SJCRH30 (cell line): ENCODE data around the gene SLC1A7. TPM values are rescaled to one million over a fixed set of nuclear protein-coding genes. Genes with fewer than 3 reads are reported as not detected.

Source experiments
- DNase-seq, 2 experiments: peaks; one replicate each; pipeline ENCODE4 v3.0.0-alpha.2; 2015 to 2020
- H3K27ac ChIP-seq: fragments of 250-450 bp; sonication (Bioruptor Pico); 2 replicates; pipeline ENCODE4 v1.5.1; 2020; ENCODE audit warnings: mild to moderate bottlenecking, moderate library complexity
- H3K27me3 ChIP-seq: fragments of 250-450 bp; sonication (Bioruptor Pico); 2 replicates; pipeline ENCODE4 v1.5.1; 2020; ENCODE audit warnings: mild to moderate bottlenecking, moderate library complexity
- H3K36me3 ChIP-seq: fragments of 250-450 bp; sonication (Bioruptor Pico); 2 replicates; pipeline ENCODE4 v1.5.1; 2020; ENCODE audit warnings: mild to moderate bottlenecking, moderate library complexity
- H3K4me1 ChIP-seq: fragments of 250-450 bp; sonication (Bioruptor Pico); 2 replicates; pipeline ENCODE4 v1.5.1; 2020; ENCODE audit warnings: mild to moderate bottlenecking, moderate library complexity
- H3K4me3 ChIP-seq: fragments of 250-450 bp; sonication (Bioruptor Pico); 2 replicates; pipeline ENCODE4 v1.5.1; 2020; ENCODE audit warnings: mild to moderate bottlenecking, moderate library complexity
- H3K9me3 ChIP-seq: fragments of 250-450 bp; sonication (Bioruptor Pico); replicated peaks from 2 replicates; pipeline ENCODE4 v1.5.1; 2020; ENCODE audit warnings: mild to moderate bottlenecking, moderate library complexity
- total RNA-seq: library from RNA; depleted of rRNA; stranded (reverse); fragments of >200 nt; shearing (Covaris generic); gene quantifications from 2 replicates; pipeline ENCODE4 v1.2.3, GENCODE V29; 2014

The SLC1A7 gene
- total RNA-seq, 1 experiment from 2014 or later, result 0.04 TPM

- H3K4me3 ChIP-seq, result no peak overlapping the region
- H3K27ac ChIP-seq, result no peak overlapping the region
- H3K9me3 ChIP-seq, result no peaks in the 10 kb centered on the region
- peaks cover 4% of the 10 kb centered on the region for H3K4me1 ChIP-seq
- no peaks in the 10 kb centered on the region for H3K36me3 ChIP-seq
- H3K27me3 ChIP-seq, result no peaks in the 10 kb centered on the region
- no peak for DNase-seq
These were observed 73.9 kb downstream of the SLC1A7 start for GRCh38 chr1:53068314-53069099.

DNA sequence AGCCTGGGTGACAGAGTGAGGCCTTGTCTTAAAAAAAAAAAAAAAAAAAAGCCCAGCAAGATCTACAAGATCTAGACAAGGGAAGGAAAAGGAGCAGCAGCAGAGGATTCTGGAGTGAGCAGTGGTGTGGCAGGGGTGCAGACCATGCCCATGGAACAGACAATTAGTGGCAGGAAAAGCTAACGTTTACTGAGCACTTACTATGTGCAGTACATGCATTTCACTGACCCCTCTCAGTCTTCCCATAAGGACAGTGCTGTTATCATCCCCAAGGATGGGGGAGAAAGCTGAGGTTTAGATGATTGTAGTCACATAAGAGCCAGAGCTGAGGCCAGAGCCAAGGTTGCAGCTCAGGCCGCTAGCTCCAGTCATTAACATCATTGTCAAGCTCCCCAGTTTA is 74.6 kb downstream of the SLC1A7 start:
- H3K4me1 ChIP-seq, result peaks cover 4% of the 10 kb centered on the region
- H3K27ac ChIP-seq, result no peak overlapping the region
- H3K4me3 ChIP-seq, result no peak overlapping the region
- no peaks in the 10 kb centered on the region for H3K9me3 ChIP-seq
- DNase-seq, result no peak
- H3K36me3 ChIP-seq, result no peaks in the 10 kb centered on the region
- H3K27me3 ChIP-seq, result no peaks in the 10 kb centered on the region

- Histone ChIP-seq H3K27ac (no peak overlapping the region; the same call in 1 of the 2 replicates), H3K4me1 (peaks cover 4% of the 10 kb centered on the region), H3K36me3 (no peaks in the 10 kb centered on the region), H3K27me3 (no peaks in the 10 kb centered on the region), H3K4me3 (no peak overlapping the region), H3K9me3 (no peaks in the 10 kb centered on the region)
- DNase-seq, result no peak
These were observed 75.3 kb downstream of the SLC1A7 start for GRCh38 chr1:53066891-53067738.

GRCh38 chr1:53066488-53066887 is 76.0 kb downstream of the SLC1A7 start:
- Histone ChIP-seq H3K4me3 (no peak overlapping the region), H3K36me3 (no peaks in the 10 kb centered on the region), H3K27me3 (no peaks in the 10 kb centered on the region), H3K4me1 (peaks cover 4% of the 10 kb centered on the region), H3K27ac (no peak overlapping the region; the same call in 1 of the 2 replicates), H3K9me3 (no peaks in the 10 kb centered on the region)
- DNase-seq, result peak; percentile 73 to 86

GRCh38 chr1:53065391-53065790 is 77.0 kb downstream of the SLC1A7 start:
- Histone ChIP-seq H3K27ac (no peak overlapping the region), H3K27me3 (no peaks in the 10 kb centered on the region), H3K9me3 (no peaks in the 10 kb centered on the region), H3K4me3 (no peak overlapping the region), H3K36me3 (no peaks in the 10 kb centered on the region), H3K4me1 (peaks cover 4% of the 10 kb centered on the region)
- DNase-seq, result no peak

GRCh38 chr1:53063744-53064515 is 78.5 kb downstream of the SLC1A7 start:
- Histone ChIP-seq H3K9me3 (no peaks in the 10 kb centered on the region), H3K4me3 (no peak overlapping the region)
- DNase-seq, result peak in 1 of 2 experiments; percentile 39

GRCh38 chr1:53062708-53063591 is 79.5 kb downstream of the SLC1A7 start:
- H3K4me1 ChIP-seq, result peaks cover 4% of the 10 kb centered on the region
- no peaks in the 10 kb centered on the region for H3K36me3 ChIP-seq
- no peak overlapping the region for H3K27ac ChIP-seq
- H3K27me3 ChIP-seq, result no peaks in the 10 kb centered on the region
- H3K4me3 ChIP-seq, result no peak overlapping the region
- H3K9me3 ChIP-seq, result no peaks in the 10 kb centered on the region
- DNase-seq, result no peak

More at GRCh38 chr1:53063744-53064515, 78.5 kb downstream of the SLC1A7 start:
- no peak overlapping the region for H3K27ac ChIP-seq
- no peaks in the 10 kb centered on the region for H3K36me3 ChIP-seq
- peaks cover 4% of the 10 kb centered on the region for H3K4me1 ChIP-seq
- no peaks in the 10 kb centered on the region for H3K27me3 ChIP-seq

DNA sequence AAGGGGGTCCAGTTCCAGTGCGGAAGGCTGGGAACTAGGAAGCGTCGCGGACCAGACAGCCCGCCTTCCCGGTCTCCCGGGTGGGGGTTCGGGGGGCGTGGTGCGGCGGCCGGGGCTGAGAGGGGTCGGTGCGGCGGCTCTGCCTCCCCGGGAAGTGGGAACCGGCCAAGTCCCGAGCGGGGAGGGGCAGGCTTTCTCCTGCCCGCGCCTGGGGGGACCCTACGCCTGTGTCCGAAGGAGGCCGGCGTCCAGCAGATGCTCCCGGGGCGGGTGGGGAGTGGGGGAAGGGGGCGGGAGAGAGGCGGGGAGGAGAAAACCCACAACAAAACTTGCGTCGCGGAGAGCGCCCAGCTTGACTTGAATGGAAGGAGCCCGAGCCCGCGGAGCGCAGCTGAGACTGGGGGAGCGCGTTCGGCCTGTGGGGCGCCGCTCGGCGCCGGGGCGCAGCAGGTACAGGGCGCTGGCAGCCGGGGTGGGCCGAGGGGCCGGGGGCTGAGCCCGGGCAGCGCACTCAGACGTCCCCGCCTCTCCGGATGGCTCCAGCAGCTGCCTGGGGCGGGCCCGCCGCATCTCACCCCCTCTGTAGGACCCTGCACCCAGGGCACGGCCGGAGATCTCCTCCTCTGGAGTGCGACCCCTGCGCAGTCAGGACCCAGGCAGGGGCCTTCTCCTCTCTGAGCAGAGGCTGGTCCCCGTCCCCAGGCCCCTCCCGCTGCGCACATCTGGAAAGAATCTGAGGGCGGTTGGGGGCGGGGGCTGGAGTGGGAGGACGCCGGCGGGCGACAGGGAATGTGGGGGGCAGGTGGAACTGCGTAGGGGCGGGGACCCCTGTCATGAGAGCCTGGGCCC is 80.4 kb downstream of the SLC1A7 start, which contains the start of gene PODN:
PODN (plus strand) TSS at position 355 of the 849 bp plus-strand sequence. CDS start 7,643 bp downstream, outside the sequence.
- H3K4me3 ChIP-seq, result peak within 1 kb of the TSS; percentile 54
- peak in 1 of 2 experiments; percentile 30 for DNase-seq
- no peak within 1 kb of the TSS for H3K27ac ChIP-seq
- H3K36me3 ChIP-seq, result no peaks in the 10 kb centered on the region
- no peaks in the 10 kb centered on the region for H3K9me3 ChIP-seq
- no peaks in the 10 kb centered on the region for H3K27me3 ChIP-seq
- peaks cover 4% of the 10 kb centered on the region for H3K4me1 ChIP-seq

DNA sequence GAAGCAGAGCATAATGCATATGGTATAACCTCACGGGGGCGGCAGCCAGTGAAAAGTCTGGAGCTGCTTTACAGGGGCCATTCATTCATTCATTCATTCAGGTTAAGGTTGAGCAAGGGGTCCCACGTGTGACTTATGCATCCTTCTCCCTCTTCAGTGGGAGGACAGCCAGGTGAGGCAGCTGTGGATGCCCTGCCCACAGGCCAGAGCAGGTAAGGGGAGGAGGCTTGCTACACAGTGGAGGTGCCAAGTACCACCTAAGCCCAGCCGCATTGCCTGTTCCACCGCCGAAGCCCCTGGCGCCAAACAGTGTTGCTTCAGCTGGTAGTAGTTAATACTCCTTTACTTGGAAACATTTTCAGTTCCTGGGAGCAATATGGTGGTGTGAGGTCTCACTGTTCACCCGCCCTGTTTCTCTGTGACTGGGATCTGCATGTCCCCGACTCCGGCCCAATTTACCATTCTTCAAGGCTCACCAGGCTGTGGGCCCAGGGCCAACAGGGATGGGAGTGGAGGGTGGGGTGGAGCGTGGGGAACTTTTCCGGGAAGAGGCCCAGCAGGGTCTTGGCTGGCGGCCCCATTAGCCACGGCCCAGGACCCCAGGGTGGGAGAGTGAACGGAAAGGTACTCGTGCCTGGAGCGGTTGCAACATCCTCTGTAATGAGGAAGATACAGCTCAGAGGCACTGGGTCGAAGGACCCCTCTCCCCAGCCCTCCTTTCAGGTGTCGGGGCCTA is 81.1 kb downstream of the SLC1A7 start:
- DNase-seq, result peak in 1 of 2 experiments; percentile 29
- Histone ChIP-seq H3K27ac (no peak overlapping the region), H3K4me3 (peak overlapping the region; percentile 54)

GRCh38 chr1:53060579-53060978 is 81.9 kb downstream of the SLC1A7 start:
- H3K36me3 ChIP-seq, result no peaks in the 10 kb centered on the region
- no peaks in the 10 kb centered on the region for H3K9me3 ChIP-seq
- no peaks in the 10 kb centered on the region for H3K4me1 ChIP-seq
- no peak for DNase-seq
- H3K27ac ChIP-seq, result no peak overlapping the region
- H3K27me3 ChIP-seq, result no peaks in the 10 kb centered on the region
- no peak overlapping the region for H3K4me3 ChIP-seq

More for the DNA sequence above, 81.1 kb downstream of the SLC1A7 start:
- H3K4me1 ChIP-seq, result no peaks in the 10 kb centered on the region
- H3K27me3 ChIP-seq, result no peaks in the 10 kb centered on the region
- H3K36me3 ChIP-seq, result no peaks in the 10 kb centered on the region
- no peaks in the 10 kb centered on the region for H3K9me3 ChIP-seq

DNA sequence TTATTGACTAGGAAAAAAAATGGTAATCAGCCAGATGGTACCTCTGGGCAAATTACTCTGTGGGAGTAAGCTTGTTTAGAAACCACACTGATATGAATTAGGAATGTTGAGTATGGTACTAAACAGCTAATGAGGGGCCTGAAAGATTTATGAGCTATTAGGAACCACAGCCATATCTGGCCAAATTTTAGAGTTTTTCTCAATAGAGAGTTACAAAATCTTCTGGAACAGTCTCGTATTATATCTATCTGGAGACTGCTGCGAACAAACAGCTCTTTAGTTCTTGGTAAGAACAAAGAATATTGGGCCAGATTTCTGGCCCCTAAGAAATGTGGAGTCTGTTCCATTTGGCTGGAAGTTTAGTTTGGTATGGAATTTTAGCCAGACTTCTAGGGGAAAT is 85.3 kb downstream of the SLC1A7 start:
- Histone ChIP-seq H3K36me3 (0 out of 2 replicates have a peak, but pooled peaks cover 4% of the 10 kb centered on the region), H3K27ac (no peak overlapping the region), H3K9me3 (no peaks in the 10 kb centered on the region), H3K4me1 (no peaks in the 10 kb centered on the region), H3K27me3 (no peaks in the 10 kb centered on the region), H3K4me3 (no peak overlapping the region)
- no peak for DNase-seq

DNA sequence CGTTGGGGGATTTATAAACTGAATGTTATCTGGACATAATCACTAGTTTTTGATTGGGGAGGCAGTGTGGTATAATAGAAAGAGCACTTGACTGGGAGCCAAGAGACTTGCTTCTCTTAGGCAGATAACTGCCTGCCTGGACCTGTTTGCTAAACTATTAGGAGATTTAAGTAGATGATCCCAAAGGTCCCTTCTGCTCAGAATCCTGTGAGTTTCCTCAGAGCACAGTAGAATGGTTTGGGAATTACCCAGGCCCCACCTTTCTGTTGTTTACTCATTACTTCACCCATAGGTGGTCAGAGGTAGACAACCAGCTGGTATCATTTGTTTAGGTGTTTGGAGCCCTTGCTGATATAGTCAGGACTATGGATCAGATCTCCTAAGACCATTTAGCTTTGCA is 90.8 kb downstream of the SLC1A7 start:
- Histone ChIP-seq H3K9me3 (no peaks in the 10 kb centered on the region), H3K27ac (no peak overlapping the region), H3K4me1 (no peaks in the 10 kb centered on the region), H3K36me3 (peaks cover 16% of the 10 kb centered on the region), H3K4me3 (no peak overlapping the region), H3K27me3 (no peaks in the 10 kb centered on the region)
- no peak for DNase-seq
